AG10803 (cell line): ENCODE data around the gene GNL3L.

ENCODE experiments used
- DNase-seq: peaks from one replicate; pipeline ENCODE4 v3.0.0; 2010; ENCODE audit warnings: low read depth
- H3K4me3 ChIP-seq: 2 replicates; pipeline ENCODE4 v1.5.1; 2011; ENCODE audit warnings: mild to moderate bottlenecking, low read length, control low read depth
- CTCF ChIP-seq: conservative IDR thresholded peaks from 2 replicates; pipeline ENCODE4 v1.5.1; 2011; ENCODE audit warnings: mild to moderate bottlenecking, low read length, control low read depth, inconsistent platforms

GNL3L gene

GRCh38 chrX:54494166-54494988 lies 35.6 kb upstream of the GNL3L start:
- TF ChIP-seq CTCF = no peak
- no peak for DNase-seq
- H3K4me3 ChIP-seq = peak overlapping the region; percentile 69

GRCh38 chrX:54494989-54495813 lies 34.8 kb upstream of the GNL3L start:
- TF ChIP-seq CTCF = no peak
- peak overlapping the region; percentile 69 for H3K4me3 ChIP-seq
- DNase-seq = peak; percentile 28

- peak; percentile 54 for DNase-seq
- TF ChIP-seq CTCF = no peak
- H3K4me3 ChIP-seq = peak within 1 kb of the TSS; percentile 69
Observed at GRCh38 chrX:54495814-54496516, 34.1 kb upstream of the GNL3L start, which contains the start of gene FGD1. FGD1 (minus strand) TSS chrX:54496234; CDS start chrX:54495432, 802 bp downstream.

GRCh38 chrX:54496517-54496852 lies 33.5 kb upstream of the GNL3L start:
- no peak for TF ChIP-seq CTCF
- peak overlapping the region; percentile 69 for H3K4me3 ChIP-seq
- no peak for DNase-seq

- no peak for TF ChIP-seq CTCF
- no peak for DNase-seq
- no peak overlapping the region for H3K4me3 ChIP-seq
Observed at GRCh38 chrX:54496936-54497335, 33.1 kb upstream of the GNL3L start.

- peak; percentile 67 for DNase-seq
- TF ChIP-seq CTCF = no peak
Observed at GRCh38 chrX:54509400-54509799, 20.6 kb upstream of the GNL3L start.

More at GRCh38 chrX:54509400-54509799, 20.6 kb upstream of the GNL3L start:
- no peak overlapping the region for H3K4me3 ChIP-seq
